ENCODE data around the gene SF3B4. TPM values are rescaled to one million over a fixed set of nuclear protein-coding genes. Genes with fewer than 3 reads are reported as not detected.
"Not testable (repeated sequence)": the region's sequence is repeated elsewhere in the genome, so short reads cannot be mapped to it uniquely, and the experiment has no call there.

Gene SF3B4
- total RNA-seq, 6 donors from 2014 or later: 9.4 to 49.1 (median 15.2) TPM

GRCh38 chr1:149888999-149889289, 38.7 kb downstream of the SF3B4 start:
- peak overlapping the region in 3 of 4 donors; percentile 54 to 67 (median 61) for H3K4me3 ChIP-seq
- H3K27ac ChIP-seq: peak overlapping the region; percentile 99 to 100 (median 100)
- 20 to 42% methylated on average over 6 of the region's 6 CpGs for WGBS, 2 donors
- no peak for ATAC-seq (ENCODE audit: low FRiP score in 2 of 2)
- peaks cover 12 to 19% (median 15%) of the 10 kb centered on the region in 4 donors for H3K4me1 ChIP-seq
- DNase-seq: no peak
- no peaks in the 10 kb centered on the region for H3K27me3 ChIP-seq
- no peak for TF ChIP-seq CTCF (IDR thresholded peaks at IDR 0.05)
- no peak for TF ChIP-seq EP300 (IDR thresholded peaks at IDR 0.05)
- TF ChIP-seq POLR2AphosphoS5 (IDR thresholded peaks at IDR 0.05): no peak
- no peak for TF ChIP-seq POLR2A (IDR thresholded peaks at IDR 0.05)
- H3K9me3 ChIP-seq: no peaks in the 10 kb centered on the region
- no peaks in the 10 kb centered on the region for H3K36me3 ChIP-seq

- Histone ChIP-seq H3K9me3 (no peaks in the 10 kb centered on the region), H3K27ac (peak overlapping the region; percentile 99 to 100 (median 100)), H3K4me3 (peak overlapping the region; percentile 4 to 67 (median 58)), H3K36me3 (no peaks in the 10 kb centered on the region), H3K4me1 (peaks cover 15 to 25% (median 18%) of the 10 kb centered on the region in 4 donors), H3K27me3 (no peaks in the 10 kb centered on the region)
- WGBS, 2 donors: 4 to 5% methylated on average over 25 to 28 of the region's 28 CpGs
- DNase-seq (peak; percentile 81 to 92), ATAC-seq (ENCODE audit: low FRiP score in 2 of 2) (peak; percentile 60 to 75)
- peak in 1 of 2 donors; percentile 23 for TF ChIP-seq POLR2AphosphoS5 (IDR thresholded peaks at IDR 0.05)
- peak in 1 of 4 donors; percentile 6 for TF ChIP-seq EP300 (IDR thresholded peaks at IDR 0.05)
- TF ChIP-seq POLR2A (IDR thresholded peaks at IDR 0.05): peak in 1 of 4 donors; percentile 52
- TF ChIP-seq CTCF (IDR thresholded peaks at IDR 0.05): peak in 4 of 6 experiments; percentile 55 to 63 (median 60)
These were observed 39.2 kb downstream of the SF3B4 start for GRCh38 chr1:149888247-149888998.

GRCh38 chr1:149887456-149888246, 40.0 kb downstream of the SF3B4 start:
- Histone ChIP-seq H3K9me3 (no peaks in the 10 kb centered on the region), H3K27me3 (no peaks in the 10 kb centered on the region), H3K4me1 (peaks cover 15 to 26% (median 19%) of the 10 kb centered on the region in 4 donors), H3K36me3 (no peaks in the 10 kb centered on the region), H3K27ac (peak overlapping the region; percentile 99 to 100 (median 100)), H3K4me3 (peak overlapping the region; percentile 42 to 67 (median 58))
- peak; percentile 90 to 94 for DNase-seq
- ATAC-seq (ENCODE audit: low FRiP score in 2 of 2): peak; percentile 85 to 87
- TF ChIP-seq POLR2AphosphoS5 (IDR thresholded peaks at IDR 0.05) (peak; percentile 89 to 92), CTCF (IDR thresholded peaks at IDR 0.05) (peak in 3 of 6 experiments; percentile 30 to 44 (median 34)), POLR2A (IDR thresholded peaks at IDR 0.05) (peak; percentile 60 to 97 (median 77)), EP300 (IDR thresholded peaks at IDR 0.05) (peak in 1 of 4 donors; percentile 1)
- 0 to 2% methylated on average over 25 to 46 of the region's 46 CpGs for WGBS, 2 donors

- Histone ChIP-seq H3K4me3 (peak overlapping the region; percentile 42 to 67 (median 58)), H3K27ac (peak overlapping the region; percentile 99 to 100 (median 100)), H3K4me1 (peaks cover 15 to 26% (median 19%) of the 10 kb centered on the region in 4 donors)
- DNase-seq; H3K27me3 ChIP-seq; H3K9me3 ChIP-seq; H3K36me3 ChIP-seq; ATAC-seq (ENCODE audit: low FRiP score in 2 of 2): not testable (repeated sequence)
- peak in 1 of 6 experiments; percentile 4 for TF ChIP-seq CTCF (IDR thresholded peaks at IDR 0.05)
- WGBS, 2 donors: 0% methylated on average over 13 of the region's 13 CpGs
These were observed 40.5 kb downstream of the SF3B4 start for GRCh38 chr1:149887196-149887455.

Data from upper lobe of left lung (tissue), 6 donors.